GM19397 (cell line): ENCODE measurements around the gene FAM200A.
"Not testable (repeated sequence)": the region's sequence is repeated elsewhere in the genome, so short reads cannot be mapped to it uniquely, and the experiment has no call there.

Experiments
- ATAC-seq: cut with Tn5 transposase; IDR thresholded peaks from one replicate; pipeline ENCODE4 v1.9.1; 2021; ENCODE audit warnings: mild to moderate bottlenecking, moderate library complexity; ENCODE audit not compliant: unreplicated experiment

The FAM200A gene

DNA sequence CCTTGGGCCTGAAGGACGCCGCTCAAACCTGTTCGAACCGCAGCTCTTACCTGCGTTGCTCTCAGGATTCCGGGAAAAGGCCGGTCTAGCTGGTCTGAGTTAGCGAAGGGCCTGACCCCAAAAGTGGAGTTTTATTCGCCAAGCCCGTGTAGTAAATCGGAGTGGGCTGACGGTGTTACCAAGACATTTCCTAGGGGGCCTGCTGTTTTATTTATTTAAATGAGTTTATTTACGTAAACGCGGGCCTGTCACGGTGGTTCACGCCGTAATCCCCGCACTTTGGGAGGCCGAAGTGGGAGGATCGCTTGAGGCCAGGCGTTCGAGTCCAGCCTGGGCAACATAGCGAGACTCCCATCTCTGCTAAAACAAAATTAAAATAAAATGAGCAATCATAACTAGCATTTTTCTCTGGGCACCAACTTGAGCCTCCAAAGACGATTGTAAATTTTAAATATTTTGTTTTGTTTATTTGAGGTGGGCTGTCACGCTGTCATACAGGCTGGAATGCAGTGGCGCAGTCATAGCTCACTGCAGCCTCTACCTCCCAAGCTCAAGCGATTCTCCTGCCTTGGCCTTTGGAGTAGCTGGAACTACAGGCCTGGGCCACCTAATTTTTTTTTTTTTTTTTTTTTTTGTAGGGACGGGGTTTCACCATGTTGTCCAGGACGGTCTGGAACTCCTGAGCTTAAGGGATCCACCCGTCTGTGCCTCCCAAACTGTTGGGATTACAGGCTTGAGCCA lies 7.4 kb upstream of the FAM200A start:
- ATAC-seq = no peak

DNA sequence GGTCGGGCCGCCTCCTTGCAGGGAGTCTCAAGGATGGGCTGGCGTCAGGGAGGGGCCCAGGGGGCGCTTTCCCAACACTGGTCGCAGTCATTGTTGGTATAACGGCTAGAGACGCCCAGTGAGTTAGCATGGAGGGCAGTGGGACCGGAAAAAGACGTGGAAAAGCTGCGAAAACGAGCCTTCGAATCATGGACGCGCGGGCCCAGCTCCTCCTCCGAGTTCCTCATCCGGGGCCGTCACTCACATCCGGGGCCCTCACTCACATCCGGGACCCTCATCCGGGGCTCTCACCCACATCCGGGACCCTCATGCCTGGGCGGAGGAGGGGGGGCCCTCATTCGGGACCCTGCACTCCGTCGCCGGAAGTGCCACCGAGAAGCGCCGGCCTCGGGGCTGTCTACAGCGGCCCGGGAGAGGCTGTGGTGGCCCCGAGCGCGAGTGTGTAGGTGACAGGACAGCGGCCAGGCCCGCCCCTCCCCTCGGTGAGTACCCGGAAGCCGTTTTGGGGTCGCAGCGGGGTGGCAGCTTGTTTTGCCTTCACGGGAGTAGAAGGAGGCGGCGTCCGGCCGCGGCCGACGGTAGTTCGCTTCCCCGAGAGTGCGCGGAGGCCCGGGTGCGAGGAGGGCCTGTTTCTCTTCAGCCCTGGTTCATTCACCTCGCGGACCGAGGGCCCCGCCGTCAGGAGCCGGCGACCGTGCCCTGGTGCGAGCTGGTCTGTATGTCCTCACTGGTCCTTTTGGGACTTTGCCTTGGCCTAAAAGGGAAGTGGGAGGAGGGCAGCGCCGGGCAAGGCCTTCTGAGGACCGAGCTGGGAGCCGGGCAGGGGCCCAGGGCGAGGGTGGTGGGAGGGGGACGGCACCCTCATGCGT lies 6.6 kb upstream of the FAM200A start, which contains the start of gene ZNF655:
ZNF655 (plus strand) TSS at position 337 of the 869 bp plus-strand sequence. CDS start 1,918 bp downstream, outside the sequence.
- ATAC-seq = peak; percentile 89

GRCh38 chr7:99557940-99558305 lies 6.0 kb upstream of the FAM200A start:
- ATAC-seq = peak; percentile 53

GRCh38 chr7:99557196-99557607 lies 5.3 kb upstream of the FAM200A start:
- ATAC-seq = no peak

- no peak for ATAC-seq
Observed at GRCh38 chr7:99554939-99555338, 3.0 kb upstream of the FAM200A start.

GRCh38 chr7:99553039-99553438 lies 1.1 kb upstream of the FAM200A start:
- no peak for ATAC-seq

- ATAC-seq = no peak
Observed at GRCh38 chr7:99551334-99551733, 580 bp downstream of the FAM200A start.

- not testable (repeated sequence) for ATAC-seq
Observed at GRCh38 chr7:99549545-99549944, 2.4 kb downstream of the FAM200A start.

DNA sequence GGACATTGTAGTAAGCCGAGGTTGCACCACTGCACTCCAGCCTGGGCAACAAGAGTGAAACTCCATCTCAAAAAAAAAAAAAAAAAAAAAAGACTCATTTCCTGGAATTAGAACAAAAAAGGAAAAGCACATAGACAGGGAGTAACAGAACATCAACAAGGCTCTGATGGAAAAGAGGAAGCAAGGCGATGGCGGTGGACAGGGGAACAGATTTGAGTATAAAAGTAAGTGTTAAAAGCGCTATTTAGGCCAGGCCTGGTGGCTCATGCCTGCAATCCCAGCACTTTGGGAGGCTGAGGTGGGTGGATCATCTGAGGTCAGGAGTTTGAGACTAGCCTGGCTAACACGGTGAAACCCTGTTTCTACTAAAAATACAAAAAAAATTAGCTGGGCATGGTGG lies 6.6 kb downstream of the FAM200A start:
- not testable (repeated sequence) for ATAC-seq

GRCh38 chr7:99543916-99544315 lies 8.0 kb downstream of the FAM200A start:
- ATAC-seq = no peak

- ATAC-seq = no peak
Observed at GRCh38 chr7:99543081-99543671, 8.7 kb downstream of the FAM200A start.

GRCh38 chr7:99541212-99541611 lies 10.7 kb downstream of the FAM200A start:
- no peak for ATAC-seq

DNA sequence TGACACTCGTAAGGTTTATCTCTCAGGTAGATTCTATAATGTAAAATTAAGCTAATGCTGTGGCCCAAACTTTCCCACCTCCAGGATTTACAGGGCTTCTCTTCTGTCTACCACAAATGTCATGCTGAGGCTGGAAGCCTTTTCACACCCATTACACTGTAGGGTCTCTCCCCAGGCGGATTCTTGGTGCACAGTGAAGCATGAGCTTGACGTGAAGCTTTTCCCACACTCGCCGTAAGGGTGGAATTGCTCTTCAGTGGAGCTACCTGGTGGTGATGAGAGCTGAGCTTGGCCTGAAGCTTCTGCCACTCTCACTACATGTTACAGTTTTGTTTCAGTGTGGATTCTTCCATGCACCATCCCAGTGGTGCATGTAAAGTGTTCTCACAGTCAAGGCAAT lies 11.4 kb downstream of the FAM200A start:
- no peak for ATAC-seq

GRCh38 chr7:99539213-99539811 lies 12.6 kb downstream of the FAM200A start:
- no peak for ATAC-seq

- no peak for ATAC-seq
Observed at GRCh38 chr7:99535667-99536066, 16.2 kb downstream of the FAM200A start.

- ATAC-seq = no peak
Observed at GRCh38 chr7:99531354-99531765, 20.6 kb downstream of the FAM200A start.

DNA sequence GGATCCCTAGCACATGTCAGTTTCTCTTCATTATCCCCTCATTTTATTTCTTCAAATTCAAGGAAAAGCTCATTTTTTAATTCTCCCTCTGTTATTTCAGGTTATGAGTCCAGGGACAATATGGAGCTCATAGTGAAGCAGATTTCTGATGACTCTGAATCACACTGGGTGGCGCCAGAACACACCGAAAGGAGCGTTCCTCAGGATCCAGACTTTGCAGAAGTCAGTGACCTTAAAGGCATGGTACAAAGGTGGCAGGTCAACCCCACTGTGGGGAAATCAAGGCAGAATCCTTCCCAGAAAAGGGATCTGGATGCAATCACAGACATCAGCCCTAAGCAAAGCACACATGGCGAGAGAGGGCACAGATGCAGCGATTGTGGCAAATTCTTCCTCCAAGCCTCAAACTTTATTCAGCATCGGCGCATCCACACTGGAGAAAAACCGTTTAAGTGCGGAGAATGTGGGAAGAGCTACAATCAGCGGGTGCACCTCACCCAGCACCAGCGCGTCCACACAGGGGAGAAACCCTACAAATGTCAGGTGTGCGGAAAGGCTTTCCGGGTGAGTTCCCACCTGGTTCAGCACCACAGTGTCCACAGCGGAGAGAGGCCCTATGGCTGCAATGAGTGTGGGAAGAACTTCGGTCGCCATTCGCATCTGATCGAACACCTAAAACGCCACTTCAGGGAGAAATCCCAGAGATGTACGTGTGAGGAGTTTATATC lies 26.0 kb downstream of the FAM200A start:
- ATAC-seq = no peak

DNA sequence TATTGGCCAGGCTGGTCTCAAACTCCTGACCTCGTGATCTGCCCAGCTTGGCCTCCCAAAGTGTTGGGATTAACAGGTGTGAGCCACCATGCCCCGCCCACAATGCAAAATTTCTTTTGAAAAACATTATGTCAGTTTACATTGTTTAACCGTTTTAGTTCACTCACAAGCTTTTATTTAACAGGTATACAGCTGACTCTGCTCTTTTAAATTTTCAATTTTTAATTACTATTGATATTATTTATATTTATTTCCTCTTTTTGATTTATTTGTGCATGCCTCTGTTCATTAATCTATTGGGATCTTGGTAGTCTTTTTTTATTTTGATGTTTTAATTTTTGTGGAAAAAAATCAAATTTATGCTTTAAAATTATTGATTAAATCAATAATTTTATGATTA lies 30.5 kb downstream of the FAM200A start:
- ATAC-seq = no peak

DNA sequence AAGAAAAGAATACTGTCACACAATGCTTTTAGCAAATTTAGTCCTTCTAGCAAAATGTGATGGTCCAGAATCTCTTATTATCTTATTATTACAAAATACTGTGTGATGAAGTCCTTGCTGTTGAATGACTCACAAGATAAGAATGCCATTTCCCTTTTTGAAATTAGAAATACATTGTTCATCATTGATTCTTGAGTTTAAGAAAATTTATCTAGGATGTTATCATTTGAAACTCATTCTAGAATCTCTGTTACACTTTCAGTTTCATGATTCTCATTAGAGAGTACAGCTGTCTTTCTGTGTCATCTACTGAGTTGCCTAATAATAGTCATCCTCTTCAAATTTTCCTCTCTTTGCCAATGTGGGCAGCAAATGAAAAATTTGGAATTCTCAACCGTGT lies 37.9 kb downstream of the FAM200A start:
- ATAC-seq = no peak

GRCh38 chr7:99505324-99505662 lies 46.6 kb downstream of the FAM200A start:
- ATAC-seq = no peak
